ENCODE results near the gene DLEU7. TPM values are rescaled to one million over a fixed set of nuclear protein-coding genes. Genes with fewer than 3 reads are reported as not detected.

DLEU7 gene
- total and polyA plus RNA-seq, 2 of the 8 experiments (the other 6 are each of a cell fraction or from before 2014, with no cell fraction given): 4.9 to 5.2 TPM

Small RNA genes lying within 50 kb of the gene (small RNA-seq; reads per million reads assigned to genes)
- 2.2 reads per million, percentile 22 among the genes with 10 or more reads in this experiment for gene RNA5SP28 (ENCODE audit: insufficient read depth)

Other genes with a start within 250 kb of the DLEU7 start
- gene RNASEH2B, start 66.1 kb upstream of the DLEU7 start, total RNA-seq (2021; fragmentation: NEBNext Ultra II Directional; extraction: Animal tissue kit (Norgen Biotek cat#: 25700)): 43.8 and 43.9 TPM in 2 replicates
- 8.5 and 19.3 TPM in 2 replicates for gene RNASEH2B, start 66.1 kb upstream of the DLEU7 start, polyA plus RNA-seq (2011; rRNA removed)

Measured in H1 (cell line).